PC-9 (cell line): ENCODE results near the gene RRAS.

Source experiments
- CTCF ChIP-seq: fragments of 200-600 bp; sonication (generic); conservative IDR thresholded peaks from 2 replicates; pipeline ENCODE4 v1.6.1; 2017; ENCODE audit warnings: mixed run types, antibody characterized with exemption, mild to moderate bottlenecking, moderate library complexity
- EZH2 ChIP-seq: fragments of 200-600 bp; sonication (generic); IDR thresholded peaks from 2 replicates; pipeline ENCODE4 v1.8.0; 2017; ENCODE audit warnings: antibody characterized with exemption, low read depth

- TF ChIP-seq CTCF (no peak), EZH2 (no peak)
Measured at GRCh38 chr19:49665036-49665350, 25.1 kb upstream of the RRAS start.
